HCEC 1CT (cell line): ENCODE data around the gene NDUFB5.

Experiments used
- DNase-seq: peaks from one replicate; pipeline ENCODE4 v3.0.0-alpha.2; 2017

The NDUFB5 gene

GRCh38 chr3:179604321-179605078 is at the start of gene NDUFB5, which contains the start of gene MRPL47:
Gene NDUFB5, plus strand, starts transcription at chr3:179604794. Its CDS starts 22 bp downstream, at chr3:179604816.
Gene MRPL47, minus strand, starts transcription at chr3:179604638. Its CDS starts 14 bp downstream, at chr3:179604624.
- peak; percentile 97 for DNase-seq

- DNase-seq = peak; percentile 73
Observed at GRCh38 chr3:179558742-179559364, 45.7 kb upstream of the NDUFB5 start.

DNA sequence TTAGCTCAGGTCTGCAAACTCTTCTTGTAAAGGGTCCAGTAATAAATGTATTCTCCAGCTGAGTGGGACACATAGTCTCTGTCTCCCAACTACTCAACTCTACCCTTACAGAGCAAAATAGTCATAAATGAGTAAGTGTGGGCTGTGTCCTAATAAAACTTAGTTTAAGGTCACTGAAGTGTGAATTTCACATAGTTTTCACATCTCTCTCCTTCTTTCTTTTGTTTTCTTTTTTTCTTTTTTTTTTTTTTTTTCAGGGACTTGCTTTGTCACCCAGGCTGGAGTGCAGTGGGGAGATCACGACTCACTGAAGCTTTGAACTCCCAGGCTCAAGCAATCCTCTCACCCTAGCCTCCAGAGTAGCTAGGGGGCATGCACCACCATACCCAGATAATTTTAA is 43.8 kb upstream of the NDUFB5 start:
- DNase-seq = no peak

DNA sequence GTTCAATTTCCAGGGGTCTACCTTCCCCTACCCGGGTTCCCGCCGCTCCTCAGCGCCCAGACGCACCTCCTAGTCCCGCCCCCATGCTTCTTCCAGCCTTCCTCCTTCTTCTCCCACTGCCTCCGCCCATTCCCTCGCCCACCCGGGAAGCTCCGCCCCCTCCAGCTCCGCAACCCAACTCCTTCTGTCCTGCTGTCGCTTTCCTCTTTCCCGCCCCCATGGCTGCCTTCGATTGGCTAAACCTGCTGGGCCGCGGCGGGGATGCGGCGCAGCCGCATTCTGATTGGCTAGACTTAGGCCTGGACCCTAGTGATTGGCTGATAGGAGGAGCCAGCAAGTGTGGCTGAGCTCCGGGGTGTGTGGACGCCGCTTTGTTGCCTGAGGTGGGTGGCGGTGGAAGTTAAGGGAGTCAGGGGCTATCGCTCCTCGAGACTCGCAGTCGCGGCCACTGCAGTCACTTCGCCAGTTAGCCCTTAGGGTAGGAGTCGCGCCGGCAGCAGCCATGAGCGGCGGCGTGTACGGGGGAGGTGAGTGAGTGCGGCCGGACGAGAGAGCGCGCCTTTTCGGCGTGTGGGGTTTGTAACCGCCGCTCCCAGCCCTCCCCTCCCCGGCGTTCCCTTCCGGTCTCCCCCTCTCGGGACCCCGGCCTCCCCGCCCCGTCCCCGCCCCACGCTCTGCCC is 41.9 kb upstream of the NDUFB5 start, which contains the start of gene ACTL6A:
TSS of gene ACTL6A (plus strand) at position 336 of the 680 bp plus-strand sequence. CDS start at position 503, 167 bp downstream.
- peak; percentile 99 for DNase-seq

DNA sequence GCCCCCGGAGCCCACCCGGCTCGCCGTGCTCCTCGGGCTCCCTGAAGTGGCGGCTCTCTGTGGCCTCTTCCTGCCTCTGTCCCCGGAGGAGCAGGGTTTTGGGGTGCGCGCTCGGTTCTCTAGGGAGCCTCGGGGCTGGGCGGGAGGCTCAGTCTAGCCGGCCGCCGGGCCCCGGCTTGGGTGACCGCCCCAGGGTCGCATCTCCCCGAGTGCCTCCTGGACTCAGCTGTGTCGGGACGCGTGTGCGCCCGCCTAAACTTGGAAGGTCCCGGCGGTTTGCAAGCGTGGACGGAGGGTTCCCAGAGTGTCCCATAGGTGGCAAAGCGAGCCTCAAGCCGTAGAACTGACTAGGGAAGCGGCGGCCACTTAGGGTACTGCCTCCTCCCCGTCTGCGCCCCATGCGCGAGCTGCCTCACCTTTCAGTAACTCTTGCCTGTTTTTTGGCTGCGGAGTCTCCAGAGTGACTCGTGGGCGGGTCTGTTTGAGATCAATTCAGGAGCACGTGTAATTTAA is 41.3 kb upstream of the NDUFB5 start:
- peak; percentile 90 for DNase-seq

GRCh38 chr3:179565496-179565895 is 39.1 kb upstream of the NDUFB5 start:
- DNase-seq = no peak

- DNase-seq = no peak
Observed at GRCh38 chr3:179580992-179581391, 23.6 kb upstream of the NDUFB5 start.

DNA sequence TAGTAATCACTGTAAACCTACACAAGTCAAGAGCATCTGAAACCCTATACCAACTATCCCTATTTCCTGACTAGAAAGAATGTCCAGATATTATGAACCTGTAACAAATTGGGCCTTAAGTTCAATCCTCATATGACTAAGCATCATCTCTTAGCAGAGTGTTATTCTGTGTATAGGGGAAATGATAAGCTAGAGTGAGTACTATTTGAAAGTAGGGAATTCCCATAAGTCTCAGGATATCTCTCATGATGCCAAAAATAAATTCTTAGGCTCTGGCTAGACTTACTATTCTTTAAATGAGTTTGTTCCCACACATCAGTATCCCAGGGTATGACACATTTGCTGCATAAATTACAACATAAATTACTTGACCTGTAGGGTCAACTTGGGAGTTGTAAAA is 15.5 kb upstream of the NDUFB5 start:
- DNase-seq = peak; percentile 9

DNA sequence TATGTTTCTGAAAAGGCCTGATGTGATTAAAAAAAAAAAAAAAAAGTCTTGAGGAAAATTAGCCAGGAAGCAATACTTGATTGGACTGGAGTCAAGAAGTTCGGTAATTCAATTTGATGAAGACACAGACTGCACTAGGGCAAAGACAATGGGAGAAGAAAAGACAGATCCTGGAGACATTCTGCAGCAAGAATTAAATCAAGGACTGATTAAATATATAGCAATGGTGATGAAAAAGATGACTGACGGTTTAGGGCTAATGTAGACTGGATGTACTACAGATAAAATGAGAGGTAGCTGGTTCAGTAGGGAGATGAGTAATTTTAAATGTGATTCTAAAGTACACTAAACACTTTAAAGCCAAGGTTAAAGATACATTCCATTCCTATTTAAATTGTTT is 13.9 kb upstream of the NDUFB5 start:
- no peak for DNase-seq

DNA sequence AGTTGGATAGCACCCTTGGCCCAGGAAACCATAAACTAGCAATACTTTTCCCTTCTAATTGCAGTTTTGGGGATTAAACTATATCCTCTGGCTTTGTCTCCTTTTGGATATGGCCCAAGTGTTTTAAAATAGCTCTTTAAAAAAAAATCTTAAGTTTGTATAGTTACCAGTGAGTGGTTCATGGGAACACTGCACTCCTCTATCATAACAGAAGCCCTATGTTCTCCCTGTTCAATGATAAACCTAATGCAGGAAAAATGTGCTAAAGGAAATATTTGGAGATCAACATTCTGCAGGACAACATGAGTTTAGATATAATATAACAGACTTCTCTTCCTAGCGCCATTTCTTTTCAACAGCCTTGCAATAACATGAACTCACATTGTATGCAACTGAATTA is 13.3 kb upstream of the NDUFB5 start:
- DNase-seq = no peak

- DNase-seq = no peak
Observed at GRCh38 chr3:179599531-179599930, 5.1 kb upstream of the NDUFB5 start.

- DNase-seq = no peak
Observed at GRCh38 chr3:179603321-179603720, 1.3 kb upstream of the NDUFB5 start.

DNA sequence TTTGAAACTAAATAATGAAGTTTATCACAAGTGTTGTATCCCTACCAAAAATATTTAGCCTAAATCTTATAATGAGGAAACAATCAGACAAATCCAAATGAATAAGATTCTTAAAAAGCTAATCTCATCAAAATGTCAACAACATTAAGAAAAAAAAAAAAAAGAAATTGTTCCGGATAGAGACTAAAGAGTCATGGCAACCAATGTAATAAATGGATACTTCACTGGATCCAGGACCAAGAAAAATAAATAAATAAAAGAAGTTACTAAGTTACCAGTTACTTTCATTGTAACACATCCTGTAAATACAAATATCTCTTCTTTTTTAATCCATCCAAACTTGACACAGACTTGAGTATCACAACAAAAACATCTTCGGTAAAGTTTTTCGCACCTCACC is 763 bp upstream of the NDUFB5 start:
- no peak for DNase-seq

DNA sequence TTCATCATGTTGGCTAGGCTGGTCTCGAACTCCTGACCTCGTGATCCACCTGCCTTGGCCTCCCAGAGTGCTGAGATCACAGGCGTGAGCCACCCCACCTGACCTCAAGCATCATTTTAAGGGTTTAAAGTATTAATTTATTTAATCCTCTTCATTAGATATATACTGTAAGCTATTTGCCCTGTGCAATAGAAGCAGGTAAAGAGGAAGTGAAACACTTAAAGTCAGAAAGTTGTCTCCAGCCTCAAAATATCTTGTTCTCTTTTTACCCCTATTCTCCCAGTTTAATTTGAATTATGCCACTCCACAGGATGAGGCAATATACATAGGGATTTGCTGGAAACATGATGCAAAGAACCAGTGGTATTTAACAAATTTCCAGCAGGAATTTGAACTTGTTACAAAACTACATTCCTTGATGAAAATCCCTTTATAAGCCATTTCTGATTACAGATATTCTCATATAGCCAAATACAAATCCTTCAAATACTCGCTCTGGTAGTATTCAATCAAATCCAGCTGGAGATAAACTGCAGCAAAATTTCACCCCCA is 2.0 kb downstream of the NDUFB5 start:
- DNase-seq = no peak

DNA sequence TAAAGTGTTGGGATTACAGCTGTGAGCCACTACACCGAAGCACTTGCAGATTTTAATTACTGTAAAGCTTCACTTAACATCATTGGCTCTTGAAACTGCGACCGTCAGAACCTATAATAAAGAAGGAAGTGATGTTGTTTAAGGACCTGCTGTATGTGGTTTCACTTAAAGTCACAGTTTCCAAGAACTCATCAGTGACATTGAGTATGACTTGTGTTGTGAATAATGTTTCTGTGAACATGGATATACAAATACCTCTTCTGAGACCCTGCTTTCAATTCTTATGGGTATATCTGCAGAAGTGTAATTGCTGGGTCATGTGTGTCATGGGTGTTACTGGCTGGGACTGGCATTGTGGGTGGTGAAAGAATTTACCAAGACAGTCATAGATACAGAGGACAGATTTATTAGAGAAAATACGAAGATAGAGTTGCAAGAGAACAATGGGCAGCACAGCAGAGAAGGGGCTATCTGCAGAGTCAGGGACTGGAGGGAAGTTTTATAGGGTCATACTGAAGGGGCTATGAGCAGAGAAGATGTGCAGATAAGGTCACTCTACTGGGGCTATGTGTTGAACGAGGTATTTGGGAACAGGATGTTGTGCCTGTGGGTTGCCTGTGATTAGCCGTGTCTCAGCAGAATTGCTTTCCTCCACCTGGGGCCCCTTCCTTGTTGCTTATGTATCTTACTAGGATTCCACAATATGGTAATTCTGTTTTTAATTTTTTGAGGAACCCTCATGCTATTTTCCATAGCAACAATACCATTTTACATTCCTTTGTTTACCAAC is 4.5 kb downstream of the NDUFB5 start:
- no peak for DNase-seq

DNA sequence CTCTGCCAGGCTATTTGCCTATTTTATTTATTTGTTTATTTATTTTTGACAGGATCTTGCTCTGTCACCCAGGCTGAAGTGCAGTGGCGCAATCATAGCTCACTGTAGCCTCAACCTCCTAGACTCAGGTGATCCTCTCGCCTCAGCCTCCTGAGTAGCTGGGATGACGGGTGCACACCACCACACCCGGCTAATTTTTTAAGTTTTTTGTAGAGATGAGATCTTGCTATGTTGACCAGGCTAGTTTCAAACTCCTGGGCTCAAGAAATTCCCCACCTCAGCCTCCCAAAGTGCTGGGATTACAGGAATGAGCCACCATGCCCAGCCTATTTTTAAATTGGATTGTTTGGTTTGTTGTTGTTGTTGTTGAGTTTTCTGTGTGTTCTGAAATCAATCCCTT is 5.5 kb downstream of the NDUFB5 start:
- DNase-seq = no peak

DNA sequence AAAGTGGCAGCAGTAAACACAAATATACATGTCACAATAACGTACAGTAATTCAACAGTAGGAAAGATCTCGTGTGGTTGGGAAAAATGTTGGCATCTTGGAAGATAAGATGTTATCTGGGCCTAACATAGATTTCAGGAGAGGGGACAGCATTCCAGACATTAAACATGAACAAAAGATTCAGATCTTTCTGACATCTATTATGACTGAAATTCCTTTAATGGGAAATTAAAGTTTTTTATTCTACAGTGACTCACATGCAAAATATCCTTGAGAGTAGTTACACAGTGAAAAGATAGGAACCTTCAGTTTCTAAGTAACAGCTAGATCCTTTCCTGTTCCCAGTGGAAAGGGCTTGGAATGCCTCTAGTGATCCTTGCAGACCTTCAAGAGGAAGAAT is 9.2 kb downstream of the NDUFB5 start:
- peak; percentile 55 for DNase-seq

GRCh38 chr3:179615458-179616173 is 11.0 kb downstream of the NDUFB5 start:
- peak; percentile 42 for DNase-seq

- no peak for DNase-seq
Observed at GRCh38 chr3:179622023-179622422, 17.4 kb downstream of the NDUFB5 start.

GRCh38 chr3:179624451-179624850 is 19.9 kb downstream of the NDUFB5 start:
- DNase-seq = peak; percentile 49

- no peak for DNase-seq
Observed at GRCh38 chr3:179630753-179631451, 26.3 kb downstream of the NDUFB5 start.
